ENCODE measurements around the gene THYN1.
"Not testable (repeated sequence)": the region's sequence is repeated elsewhere in the genome, so short reads cannot be mapped to it uniquely, and the experiment has no call there.

Gene THYN1

DNA sequence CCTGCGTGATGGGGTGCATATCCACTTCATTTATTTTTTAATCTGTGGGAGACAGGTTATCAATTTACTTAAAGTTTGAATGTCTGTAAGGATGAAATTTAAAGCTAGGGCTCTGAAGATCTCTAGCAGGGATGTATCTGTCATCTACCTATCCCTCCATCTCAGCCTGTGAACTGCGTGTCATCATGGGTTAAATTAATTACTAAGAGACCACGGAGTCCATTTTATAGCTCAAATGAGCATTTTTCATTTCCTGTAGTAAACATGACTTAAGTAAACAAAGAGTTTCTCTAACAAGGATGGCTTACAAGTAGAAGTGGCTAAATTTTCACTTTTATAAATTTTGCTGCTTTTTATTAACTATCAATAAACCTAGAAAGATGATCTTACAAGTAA is 20.2 kb upstream of the THYN1 start:
- DNase-seq, result no peak

DNA sequence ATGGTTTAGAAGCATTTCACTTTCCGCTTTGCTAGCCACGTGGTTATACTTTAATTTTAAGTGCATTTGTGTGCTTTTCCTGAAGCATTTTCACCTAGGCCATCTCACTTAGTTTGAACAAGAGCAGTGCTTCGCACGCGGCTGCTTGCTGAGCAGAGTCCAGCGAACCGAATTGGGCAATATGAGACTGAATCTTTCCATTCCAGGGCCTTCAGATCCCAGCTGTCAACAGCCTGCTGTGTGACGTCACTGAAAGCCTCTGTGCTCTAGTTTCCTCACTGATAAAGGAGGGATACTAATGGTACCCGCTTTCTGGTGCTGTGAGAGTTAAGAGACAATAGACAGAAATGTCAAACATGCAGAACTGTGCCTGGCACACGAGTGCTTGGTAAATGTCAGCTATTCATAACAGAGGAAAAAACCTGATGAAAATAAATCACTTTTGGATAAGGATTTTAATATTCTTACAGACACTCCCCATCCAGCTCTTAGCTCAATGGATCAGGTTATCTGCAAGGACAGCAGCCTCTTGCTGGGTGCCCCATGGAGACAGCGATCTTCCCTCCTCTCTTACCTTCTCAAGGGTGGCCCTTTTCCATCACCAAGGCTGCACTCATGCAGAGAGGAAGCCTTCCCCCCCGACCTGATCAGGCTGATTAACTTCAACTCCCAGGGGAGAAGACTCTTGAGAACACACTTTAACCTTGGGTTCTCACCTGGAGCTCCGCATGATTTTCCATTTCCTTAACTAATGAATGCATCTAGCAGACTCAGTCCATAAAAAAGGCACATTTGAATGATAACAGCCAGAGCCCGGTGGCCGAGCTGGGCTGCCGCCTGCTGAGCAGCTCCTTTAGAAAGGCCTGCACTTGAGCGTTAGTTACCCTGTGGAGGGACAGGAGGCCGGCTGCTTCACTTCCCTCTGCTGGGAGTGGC is 19.5 kb upstream of the THYN1 start:
- no peak for DNase-seq

DNA sequence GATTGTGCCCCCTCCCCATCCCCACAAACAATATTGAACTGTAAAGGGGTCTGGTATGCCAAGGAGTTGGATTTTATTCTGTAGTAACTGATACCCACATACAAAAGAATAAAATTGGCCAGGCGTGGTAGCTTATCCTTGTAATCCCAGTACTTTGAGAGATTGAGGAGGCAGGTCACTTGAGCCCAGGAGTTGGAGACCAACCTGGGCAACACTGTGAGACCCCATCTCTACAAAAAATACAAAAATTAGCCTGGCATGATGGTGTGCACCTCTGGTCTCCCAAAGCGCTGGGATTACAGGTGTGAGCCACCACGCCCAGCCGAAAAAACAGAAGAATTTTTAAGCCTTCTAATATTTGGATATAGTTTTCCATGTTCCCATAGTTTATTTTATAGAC is 18.8 kb upstream of the THYN1 start:
- no peak for DNase-seq

DNA sequence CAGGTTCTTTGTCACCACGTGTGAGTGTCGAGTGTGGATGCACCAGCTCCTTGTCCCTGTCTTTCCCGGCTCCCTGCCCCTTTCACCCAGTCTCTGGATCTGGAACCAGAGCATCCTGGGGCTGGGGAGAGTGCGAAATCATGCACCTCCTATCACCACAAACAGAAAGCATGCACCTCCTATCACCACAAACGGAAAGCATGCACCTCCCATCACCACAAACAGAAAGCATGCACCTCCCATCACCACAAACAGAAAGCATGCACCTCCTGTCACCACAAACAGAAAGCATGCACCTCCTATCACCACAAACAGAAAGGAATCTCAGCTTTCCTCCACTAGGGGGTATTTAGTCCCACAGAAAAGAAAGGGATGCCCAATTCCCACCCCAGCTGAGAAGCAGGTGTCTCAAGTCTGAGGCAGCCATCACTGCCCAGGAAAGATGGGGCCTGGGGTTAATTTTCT is 17.1 kb upstream of the THYN1 start:
- DNase-seq, result no peak

DNA sequence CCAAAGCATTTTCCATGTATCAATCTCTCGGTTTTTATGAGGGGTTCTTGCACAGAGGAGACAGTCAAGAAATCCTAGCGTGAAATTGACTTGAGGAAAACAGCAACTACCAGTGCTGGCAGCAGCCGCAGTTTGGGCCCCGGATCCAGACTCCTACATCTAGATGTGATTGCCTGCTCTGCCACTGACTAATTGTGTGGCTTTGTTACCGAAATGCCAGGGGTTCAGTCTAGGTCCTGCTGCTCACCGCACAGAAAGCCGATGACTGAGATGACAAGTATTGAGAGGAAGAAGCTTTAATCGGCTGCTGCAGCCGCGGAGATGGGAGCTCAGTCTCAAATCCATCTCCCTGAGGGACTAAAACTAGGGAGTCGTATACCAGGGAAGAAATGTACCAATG is 14.8 kb upstream of the THYN1 start:
- no peak for DNase-seq

DNA sequence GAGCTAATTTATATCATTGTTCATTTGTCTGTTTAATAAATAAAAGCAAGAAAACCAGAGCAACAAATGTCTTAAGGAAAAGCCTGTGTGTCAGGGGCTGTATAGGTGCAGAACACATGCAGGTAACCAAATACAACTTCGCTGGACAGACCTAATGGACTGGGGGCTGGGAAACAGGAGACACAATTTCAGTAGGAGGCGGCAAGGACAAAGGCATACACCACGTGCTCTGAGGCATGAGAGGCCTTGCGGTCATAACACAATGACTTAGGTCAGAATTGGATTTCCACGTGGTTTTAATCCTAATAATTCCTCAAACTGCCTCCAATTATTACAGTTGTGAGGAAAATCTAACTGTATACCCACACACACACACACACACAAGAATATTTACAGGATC is 14.3 kb upstream of the THYN1 start:
- no peak for DNase-seq

DNA sequence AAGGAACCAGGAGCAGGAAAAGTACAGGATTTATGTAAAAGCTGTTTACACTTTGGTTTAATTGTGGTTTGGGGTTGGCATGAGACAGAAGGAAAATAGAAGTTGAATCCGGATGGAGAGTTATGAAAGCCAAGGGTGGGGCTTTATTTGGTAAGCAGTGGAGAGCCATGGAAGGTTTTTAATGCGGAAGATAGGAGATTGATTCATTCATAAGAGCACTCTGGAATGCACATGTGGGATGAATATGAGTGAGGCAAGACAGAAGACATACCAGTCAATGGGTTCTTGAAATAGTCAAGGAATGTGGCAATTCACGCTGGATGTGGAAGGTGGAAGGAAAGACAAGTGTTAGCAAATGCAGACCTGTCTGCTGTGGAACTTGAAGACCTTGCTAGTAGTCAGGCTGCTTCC is 13.7 kb upstream of the THYN1 start:
- DNase-seq, result no peak

DNA sequence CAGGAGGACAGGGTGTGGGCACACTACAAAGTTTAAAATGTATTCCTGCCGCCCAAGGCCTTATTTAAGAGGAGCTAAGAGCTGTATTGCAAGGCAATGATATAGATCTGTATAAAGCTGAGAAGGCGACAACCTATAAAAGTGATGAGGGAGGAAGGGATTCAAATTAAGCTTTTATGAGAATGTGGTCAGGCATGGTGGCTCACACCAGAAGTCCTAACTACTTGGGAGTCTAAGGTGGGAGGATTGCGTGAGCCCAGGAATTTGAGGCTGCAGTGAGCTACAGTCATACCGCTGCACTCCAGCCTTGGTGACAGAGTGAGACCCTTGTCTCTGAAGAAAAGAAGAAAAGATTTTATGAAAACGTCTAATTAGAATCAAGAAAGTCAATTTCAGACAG is 13.3 kb upstream of the THYN1 start:
- DNase-seq, result no peak

DNA sequence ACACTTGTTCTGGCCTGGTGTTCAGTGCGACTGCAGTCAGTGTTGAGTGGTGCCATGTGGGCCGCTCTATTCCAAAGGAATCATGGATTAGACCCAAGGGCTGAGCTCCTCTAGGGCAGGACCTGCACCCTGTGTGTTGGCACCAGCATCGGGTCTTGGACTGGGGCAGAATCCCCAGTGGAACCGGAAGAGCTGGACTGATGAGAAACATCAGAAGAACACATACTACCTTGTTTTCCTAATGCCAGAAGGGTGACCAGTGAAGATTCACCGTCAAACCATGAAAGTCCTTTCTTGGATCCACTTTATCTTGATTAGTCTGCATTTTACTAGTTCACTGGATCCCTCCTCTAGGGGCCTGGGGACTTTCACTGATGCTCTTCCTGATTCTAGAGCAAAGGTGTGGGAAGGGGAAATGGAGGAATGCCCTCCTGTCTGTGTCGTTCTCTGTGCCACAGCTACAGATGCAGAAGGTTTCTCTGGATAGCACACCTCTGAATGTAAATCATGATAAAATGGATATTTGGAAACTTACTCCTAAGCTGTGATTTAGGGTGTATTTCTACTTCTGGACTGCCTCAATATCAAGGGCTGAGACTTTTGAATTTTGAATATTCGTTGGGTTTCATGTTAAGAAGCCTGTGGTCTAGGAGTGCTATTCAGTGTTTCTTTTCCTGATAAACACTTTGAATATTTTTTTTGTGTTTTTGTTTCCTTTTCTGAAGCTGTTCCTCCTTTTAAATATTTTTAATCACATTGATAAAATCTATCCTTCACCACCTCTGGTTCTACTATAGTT is 12.0 kb upstream of the THYN1 start:
- DNase-seq, result no peak

DNA sequence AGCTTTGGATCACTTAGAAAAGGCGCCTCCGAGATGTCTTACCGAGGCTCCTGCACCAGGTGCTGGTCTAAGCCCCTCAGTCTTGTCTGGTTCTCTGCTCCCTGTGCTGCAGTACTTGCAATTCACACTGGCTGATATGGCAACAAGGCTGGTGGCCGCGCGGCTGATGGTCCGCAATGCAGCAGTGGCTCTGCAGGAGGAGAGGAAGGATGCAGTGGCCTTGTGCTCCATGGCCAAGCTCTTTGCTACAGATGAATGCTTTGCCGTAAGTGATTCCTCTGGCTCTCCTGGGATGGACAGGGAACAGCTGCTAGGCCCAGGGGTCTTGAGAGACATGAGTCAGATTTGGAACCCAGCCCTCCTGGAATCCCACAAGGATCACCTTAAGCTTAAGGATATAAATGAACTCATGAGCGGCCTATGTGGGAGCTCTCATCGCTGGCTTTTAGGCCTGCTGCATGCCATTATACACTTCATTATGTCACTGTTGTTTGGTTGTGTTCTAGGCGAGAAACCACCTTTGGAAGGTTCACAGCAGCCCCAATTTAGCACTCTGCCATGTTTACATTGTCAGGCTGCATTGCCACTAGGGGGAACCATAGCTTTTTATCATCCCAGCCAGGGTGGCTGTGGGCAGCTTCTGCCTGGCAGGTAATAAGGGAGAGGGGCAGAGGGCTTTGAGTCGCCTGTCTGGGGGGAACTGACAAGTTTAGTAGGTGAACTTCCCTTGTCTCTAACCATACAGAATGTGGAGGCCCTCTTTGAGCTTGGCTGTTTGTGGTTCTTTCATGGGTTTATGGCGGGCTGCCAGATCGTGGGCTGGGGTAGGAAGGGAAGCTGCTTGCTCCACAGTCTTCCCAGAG is 8.7 kb upstream of the THYN1 start:
- no peak for DNase-seq

DNA sequence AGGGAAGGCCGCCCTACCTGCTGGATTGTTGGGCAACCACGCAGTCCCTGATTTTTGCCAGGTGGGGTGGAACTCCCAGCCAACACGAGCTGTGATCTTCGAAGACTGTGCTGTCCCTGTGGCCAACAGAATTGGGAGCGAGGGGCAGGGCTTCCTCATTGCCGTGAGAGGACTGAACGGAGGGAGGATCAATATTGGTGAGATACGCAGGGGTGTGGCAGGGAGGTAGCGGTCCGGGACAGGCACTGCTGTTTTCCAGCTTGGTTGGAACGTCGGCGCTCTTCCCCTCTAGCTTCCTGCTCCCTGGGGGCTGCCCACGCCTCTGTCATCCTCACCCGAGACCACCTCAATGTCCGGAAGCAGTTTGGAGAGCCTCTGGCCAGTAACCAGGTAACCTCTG is 7.8 kb upstream of the THYN1 start:
- no peak for DNase-seq

DNA sequence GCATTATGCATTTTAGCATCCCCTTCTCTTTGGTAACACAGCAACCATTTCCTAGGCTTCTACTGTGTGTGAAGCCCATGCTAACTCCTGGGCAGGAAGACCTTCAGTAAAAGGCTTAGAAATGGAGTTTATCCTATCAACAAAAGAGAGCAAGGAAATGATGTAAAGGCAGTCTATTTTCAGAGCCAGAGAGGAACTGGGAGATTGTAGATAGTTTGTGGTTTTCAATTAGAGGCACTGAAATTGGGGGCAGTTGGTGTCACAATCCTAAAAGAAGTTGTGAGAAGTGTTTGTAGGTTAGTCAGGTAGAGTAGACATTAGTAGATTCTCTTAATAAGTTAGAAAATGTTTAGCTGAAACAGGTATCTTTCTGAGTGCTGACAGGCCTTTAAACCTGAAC is 7.4 kb upstream of the THYN1 start:
- DNase-seq, result no peak

DNA sequence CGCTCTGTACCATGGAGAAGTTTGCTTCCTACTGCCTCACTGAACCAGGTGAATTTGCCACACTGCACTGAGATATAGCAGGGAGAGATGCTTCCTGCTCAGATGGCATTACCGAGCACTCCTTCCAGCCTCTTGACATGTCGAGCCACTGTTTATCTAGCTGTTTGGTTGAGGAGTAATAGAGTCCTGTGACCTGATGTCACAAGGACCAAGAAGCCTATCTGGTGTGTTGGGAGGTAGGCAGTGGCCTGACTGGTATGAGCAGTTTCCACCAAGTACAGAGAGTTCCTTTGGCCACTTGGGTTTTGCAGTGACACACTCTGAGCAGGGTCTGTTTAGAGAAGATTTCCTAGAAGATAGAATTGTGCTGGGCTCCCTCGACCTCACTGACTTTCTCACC is 5.4 kb upstream of the THYN1 start:
- DNase-seq, result no peak

DNA sequence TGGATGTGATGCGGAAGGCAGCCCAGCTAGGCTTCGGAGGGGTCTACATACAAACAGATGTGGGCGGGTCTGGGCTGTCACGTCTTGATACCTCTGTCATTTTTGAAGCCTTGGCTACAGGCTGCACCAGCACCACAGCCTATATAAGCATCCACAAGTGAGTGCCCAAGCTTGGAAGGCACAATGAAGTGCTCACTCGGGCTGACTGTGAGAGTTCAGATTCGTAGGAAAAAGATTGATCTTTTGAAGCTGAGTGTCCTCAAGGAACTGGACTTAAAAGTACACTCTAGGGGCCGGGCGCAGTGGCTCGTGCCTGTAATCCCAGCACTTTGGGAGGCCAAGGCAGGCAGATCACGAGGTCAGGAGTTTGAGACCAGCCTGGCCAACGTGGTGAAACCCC is 3.9 kb upstream of the THYN1 start:
- no peak for DNase-seq

DNA sequence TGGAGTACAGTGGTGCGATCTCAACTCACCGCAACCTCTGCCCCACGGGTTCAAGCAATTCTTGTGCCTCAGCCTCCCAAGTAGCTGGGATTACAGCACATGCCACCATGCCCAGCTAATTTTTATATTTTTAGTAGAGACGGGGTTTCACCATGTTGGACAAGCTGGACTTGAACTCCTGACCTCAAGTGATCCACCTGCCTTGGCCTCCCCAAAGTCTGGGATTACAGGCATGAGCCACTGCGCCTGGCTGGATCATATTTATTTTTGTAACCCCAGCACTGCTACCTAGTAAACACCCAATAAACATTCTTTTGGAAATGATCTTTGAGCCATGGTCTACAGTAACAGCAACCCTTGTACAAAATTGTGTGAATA is 2.0 kb upstream of the THYN1 start:
- DNase-seq, result not testable (repeated sequence)

DNA sequence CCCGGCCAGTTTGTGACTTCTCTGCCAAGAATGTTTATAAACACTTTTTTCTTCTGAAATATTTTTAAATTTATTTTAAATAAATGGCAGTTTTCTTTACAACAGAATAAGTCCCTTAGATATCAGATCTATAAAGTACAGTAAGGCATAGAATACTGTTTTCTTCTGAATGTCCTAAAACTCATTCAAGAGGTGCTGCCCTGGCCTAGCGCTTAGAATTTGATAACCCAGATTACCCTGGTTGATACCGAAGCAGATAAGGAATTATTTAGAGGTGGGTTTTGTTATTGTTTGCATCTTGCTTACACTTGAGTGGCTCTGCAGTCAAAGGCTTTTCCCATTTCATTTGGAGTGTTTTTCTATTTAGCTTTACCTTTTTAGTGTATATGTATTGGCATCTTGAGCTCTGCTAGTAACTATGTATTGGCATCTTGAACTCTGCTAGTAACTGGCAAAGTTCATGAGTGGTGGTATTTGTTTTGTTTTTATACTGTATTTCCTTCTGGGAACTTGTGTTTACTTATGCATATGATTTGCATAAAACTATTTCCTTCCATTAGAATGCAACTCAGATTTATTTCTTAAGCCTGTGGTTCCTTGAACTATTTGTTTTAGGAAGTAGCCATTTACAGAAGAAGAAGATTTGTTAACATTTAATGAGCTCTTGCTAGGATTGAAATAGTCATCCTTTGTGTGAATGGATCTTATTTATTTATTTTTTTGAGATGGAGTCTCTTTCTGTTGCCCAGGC is 1.5 kb upstream of the THYN1 start:
- DNase-seq, result no peak

DNA sequence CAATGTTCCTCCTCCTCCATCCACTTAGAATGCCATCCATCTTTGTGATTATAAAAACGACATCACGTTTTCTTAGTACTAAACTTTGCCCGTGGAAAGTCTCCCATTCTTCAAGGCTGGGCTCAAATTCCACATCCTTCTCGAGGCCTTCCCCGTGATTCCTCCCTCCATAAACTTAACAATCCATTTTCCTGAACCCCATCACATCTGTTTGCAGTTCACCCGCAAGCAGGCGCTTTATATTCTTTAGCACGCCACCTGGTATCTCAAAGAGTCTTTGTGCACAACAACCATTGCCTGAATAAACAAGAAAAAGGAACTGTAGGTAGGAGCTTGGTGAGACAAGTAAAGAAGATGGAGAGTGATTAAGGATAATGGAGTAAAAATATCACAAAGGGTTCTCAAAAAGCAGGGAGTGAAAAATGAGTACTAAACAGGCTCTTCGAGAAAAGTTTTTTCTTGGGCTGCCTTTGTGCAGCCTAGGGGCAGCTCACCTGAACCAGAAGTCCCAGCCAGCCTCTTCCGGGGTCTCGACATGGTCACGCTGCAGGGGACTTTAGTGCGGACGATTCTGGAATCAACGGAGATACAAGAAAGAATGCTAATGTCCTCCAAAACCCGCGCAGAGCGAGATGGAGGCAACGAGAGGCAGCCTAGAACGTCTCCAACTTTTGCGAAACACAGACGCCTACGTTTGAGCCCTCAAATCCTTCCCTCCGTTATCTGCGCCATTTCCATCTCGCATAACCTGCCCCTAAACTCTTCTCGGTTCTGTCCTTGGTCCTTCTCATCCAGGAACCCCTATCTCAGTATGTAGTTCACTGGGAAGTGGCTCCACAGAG is 585 bp downstream of the THYN1 start:
- DNase-seq, result no peak

DNA sequence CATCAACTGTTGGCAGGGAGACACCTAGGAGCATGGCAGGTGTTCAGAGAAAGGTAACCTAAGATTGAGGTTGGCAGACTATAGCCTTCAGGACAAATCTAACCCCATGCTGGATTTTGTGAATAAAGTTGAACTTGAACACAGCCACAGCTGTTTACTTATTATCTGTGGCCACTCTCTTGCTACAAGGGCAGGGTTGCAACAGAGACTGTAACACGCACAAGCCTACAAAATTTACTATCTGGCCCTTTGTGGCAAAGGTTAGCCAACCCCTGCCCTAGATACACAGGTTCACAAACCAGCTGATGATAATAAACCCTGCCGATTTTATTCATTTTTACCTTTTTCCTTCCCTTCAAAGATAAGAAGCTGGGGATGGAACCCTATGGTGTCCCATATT is 2.5 kb downstream of the THYN1 start:
- DNase-seq, result no peak

DNA sequence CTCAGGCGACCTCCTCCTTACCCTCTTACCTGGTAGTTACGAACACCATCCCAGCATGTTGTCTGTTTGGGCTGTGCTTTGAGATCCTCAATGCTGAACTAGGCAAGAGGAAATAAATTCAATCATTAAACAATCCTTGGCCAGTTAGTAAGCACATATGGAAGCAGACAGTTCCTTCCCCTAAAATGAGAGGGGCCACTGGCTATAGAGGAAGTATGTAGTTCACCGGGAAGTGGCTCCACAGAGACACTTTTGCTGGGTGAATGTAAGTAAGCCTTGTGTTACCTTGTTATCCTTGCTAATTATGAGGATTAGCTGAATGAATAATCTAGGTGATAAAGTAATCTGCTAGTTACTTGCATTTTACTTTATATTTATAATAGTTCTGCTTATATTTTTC is 2.9 kb downstream of the THYN1 start:
- DNase-seq, result no peak

DNA sequence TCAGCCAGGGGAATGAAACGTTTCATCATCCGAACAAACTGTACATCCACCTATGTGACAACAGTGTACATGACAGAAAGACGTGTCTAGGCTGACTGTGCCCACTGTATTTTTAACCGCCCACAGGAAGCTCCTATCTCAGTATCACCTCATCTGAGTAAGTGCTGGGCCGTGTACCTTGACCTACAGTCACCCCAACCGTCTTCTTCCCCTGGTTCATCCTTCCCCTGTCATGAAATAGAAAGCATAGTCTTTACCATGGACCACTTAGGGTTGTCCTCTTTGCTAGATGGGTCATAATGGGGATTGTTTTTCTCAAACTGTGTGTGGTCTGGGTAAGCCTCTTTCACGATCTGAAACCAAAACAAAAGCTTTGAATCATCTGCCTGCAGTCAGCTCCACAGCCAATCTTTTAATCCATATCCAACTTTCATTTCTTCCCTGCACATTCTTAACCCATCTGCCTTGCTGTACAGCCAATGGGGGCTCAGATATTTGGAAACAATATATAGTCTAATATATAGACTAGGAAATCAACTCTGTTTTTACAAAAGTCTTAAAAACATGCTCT is 4.2 kb downstream of the THYN1 start:
- no peak for DNase-seq

DNA sequence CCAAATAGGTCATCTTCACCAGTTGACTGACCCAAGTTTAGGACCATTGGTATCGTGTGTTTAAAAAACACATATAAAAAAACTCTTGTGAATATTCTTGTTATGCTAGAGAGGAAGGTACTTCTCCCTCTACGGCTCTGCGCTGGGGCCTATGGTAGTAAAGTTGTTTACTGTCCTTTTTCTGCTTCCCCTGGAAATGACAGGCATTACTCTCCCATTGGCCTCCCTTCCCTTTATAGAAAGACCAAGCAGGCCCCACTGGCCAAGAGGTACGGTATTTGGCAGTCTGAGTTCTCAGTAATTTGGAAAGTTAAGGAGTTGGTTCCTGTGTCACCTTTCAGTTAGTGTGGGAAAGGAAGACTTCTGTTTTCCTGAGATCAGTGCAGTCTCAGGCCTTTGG is 6.5 kb downstream of the THYN1 start:
- DNase-seq, result no peak
